Liver (tissue), 9 donors: ENCODE results near the gene CELF2. TPM values are rescaled to one million over a fixed set of nuclear protein-coding genes. Genes with fewer than 3 reads are reported as not detected.

Source experiments
- DNase-seq: peaks from one replicate; pipeline ENCODE4 v3.0.0-alpha.2; 2017; ENCODE audit warnings: low spot score
- H3K27ac ChIP-seq, 2 donors: one replicate each; pipeline ENCODE4 v1.7.0; 2013; ENCODE audit warnings: inconsistent platforms in 2 of 2, low read length in 2 of 2, control low read depth in 1 of 2, low read depth in 1 of 2, mild to moderate bottlenecking in 1 of 2
- H3K27me3 ChIP-seq, 4 donors: one replicate each; pipeline versions ENCODE4 v1.6.1 to v1.7.0; 2013; ENCODE audit warnings: low read length in 3 of 4, inconsistent platforms in 1 of 4, mild to moderate bottlenecking in 1 of 4, moderate library complexity in 1 of 4; ENCODE audit not compliant: control insufficient read depth in 4 of 4, insufficient read depth in 4 of 4
- H3K36me3 ChIP-seq, 4 donors: one replicate each; pipeline versions ENCODE4 v1.6.1 to v1.7.0; 2013; ENCODE audit warnings: low read length in 3 of 4, mild to moderate bottlenecking in 3 of 4, low read depth in 1 of 4, moderate library complexity in 1 of 4; ENCODE audit not compliant: control insufficient read depth in 4 of 4, insufficient read depth in 3 of 4
- H3K4me1 ChIP-seq, 4 donors: one replicate each; pipeline versions ENCODE4 v1.6.1 to v1.7.0; 2013; ENCODE audit warnings: low read length in 3 of 4, mild to moderate bottlenecking in 3 of 4, moderate library complexity in 1 of 4; ENCODE audit not compliant: control insufficient read depth in 4 of 4, insufficient read depth in 4 of 4
- H3K4me3 ChIP-seq, 3 donors: one replicate each; pipeline versions ENCODE4 v1.6.1 to v1.7.0; 2013; ENCODE audit warnings: low read length in 3 of 3, control low read depth in 1 of 3, low read depth in 1 of 3, mild to moderate bottlenecking in 1 of 3
- H3K9ac ChIP-seq, 2 donors: one replicate each; pipeline ENCODE4 v1.7.0; 2013; ENCODE audit warnings: low read length in 2 of 2, mild to moderate bottlenecking in 2 of 2, moderate library complexity in 2 of 2, control low read depth in 1 of 2, low read depth in 1 of 2
- H3K9me3 ChIP-seq, 4 donors: one replicate each; pipeline versions ENCODE4 v1.6.1 to v1.7.0; 2013; ENCODE audit warnings: low read length in 3 of 4; ENCODE audit not compliant: control insufficient read depth in 4 of 4
- CTCF ChIP-seq: fragments of 150-350 bp; IDR thresholded peaks from 2 replicates; pipeline ENCODE4 v1.5.1; 2017; ENCODE audit warnings: improper control_type of control experiment, low read depth, low read length; ENCODE audit not compliant: missing input control
- EGR1 ChIP-seq, 2 donors: IDR thresholded peaks; 2 replicates each; pipeline ENCODE4 v1.6.1; 2016 to 2018; ENCODE audit warnings: antibody characterized with exemption in 2 of 2, low read depth in 2 of 2
- FOXA1 ChIP-seq: IDR thresholded peaks from 2 replicates; pipeline ENCODE4 v1.6.1; 2016; ENCODE audit warnings: antibody characterized with exemption
- FOXA2 ChIP-seq: IDR thresholded peaks from 2 replicates; pipeline ENCODE4 v1.6.1; 2016; ENCODE audit warnings: antibody characterized with exemption
- GABPA ChIP-seq, 2 donors: IDR thresholded peaks in 1 of 2; conservative IDR thresholded peaks in 1 of 2; 2 replicates each; pipeline ENCODE4 v1.6.1; 2016; ENCODE audit warnings: antibody characterized with exemption in 2 of 2, mild to moderate bottlenecking in 1 of 2, moderate library complexity in 1 of 2
- HNF4A ChIP-seq, 2 donors: conservative IDR thresholded peaks; 2 replicates each; pipeline ENCODE4 v1.6.1; 2016; ENCODE audit warnings: antibody characterized with exemption in 2 of 2, mild to moderate bottlenecking in 2 of 2
- HNF4G ChIP-seq: IDR thresholded peaks from 2 replicates; pipeline ENCODE4 v1.6.1; 2016; ENCODE audit warnings: antibody characterized with exemption
- JUND ChIP-seq, 2 donors: IDR thresholded peaks; 2 replicates each; pipeline ENCODE4 v1.6.1; 2016; ENCODE audit warnings: antibody characterized with exemption in 2 of 2
- NR2F2 ChIP-seq: IDR thresholded peaks from 2 replicates; pipeline ENCODE4 v1.6.1; 2016; ENCODE audit warnings: antibody characterized with exemption
- RAD21 ChIP-seq, 2 donors: IDR thresholded peaks; 2 replicates each; pipeline ENCODE4 v1.6.1; 2016; ENCODE audit warnings: antibody characterized with exemption in 2 of 2, mild to moderate bottlenecking in 2 of 2
- REST ChIP-seq: IDR thresholded peaks from 2 replicates; pipeline ENCODE4 v1.6.1; 2016; ENCODE audit warnings: antibody characterized with exemption, mild to moderate bottlenecking
- RXRA ChIP-seq, 2 donors: IDR thresholded peaks; 2 replicates each; pipeline ENCODE4 v1.6.1; 2017 to 2018; ENCODE audit warnings: antibody characterized with exemption in 2 of 2, mild to moderate bottlenecking in 1 of 2
- TAF1 ChIP-seq: conservative IDR thresholded peaks from 2 replicates; pipeline ENCODE4 v1.6.1; 2016; ENCODE audit warnings: antibody characterized with exemption, mild to moderate bottlenecking
- YY1 ChIP-seq: IDR thresholded peaks from 2 replicates; pipeline ENCODE4 v1.6.1; 2016; ENCODE audit warnings: antibody characterized with exemption, mild to moderate bottlenecking
- WGBS: extraction: QIAGEN DNeasy Blood & Tissue Kit; methylation state at CpG from one replicate; pipeline ENCODE4 v1.1.7; 2013; 5-methylcytosine and 5-hydroxymethylcytosine counted together
- polyA plus RNA-seq, 2 donors: library from polyadenylated mRNA; stranded (reverse) in 1 of 2; unstranded in 1 of 2; fragments of 200-250 nt in 1 of 2; fragments of >200 nt in 1 of 2; fragmentation: Nextera tagmentation in 1 of 2; extraction: Ambion mirVana in 1 of 2; gene quantifications; one replicate each; pipeline versions ENCODE4 v1.2.1 to v1.2.3, GENCODE V29; 2013 to 2015
- total RNA-seq, 2 donors: library from RNA; depleted of rRNA; stranded (reverse); fragments of >200 nt; gene quantifications; one replicate each; pipeline ENCODE4 v1.2.3, GENCODE V29; 2014
- TF ChIP-seq, protein P1 (sequence below): IDR thresholded peaks from 2 replicates; pipeline ENCODE4 v1.6.1; 2016; ENCODE audit warnings: antibody characterized with exemption
- TF ChIP-seq, protein P2 (sequence below): IDR thresholded peaks from 2 replicates; pipeline ENCODE4 v1.6.1; 2016; ENCODE audit warnings: antibody characterized with exemption
- donor health status: healthy.
- donor health status: healthy.
- donor health status: healthy.
- donor health status: healthy.
- donor health status: healthy.

Gene CELF2
- total and polyA plus RNA-seq, 4 donors = 1.4 to 8.5 (median 5.6) TPM

GRCh38 chr10:10986606-10987005 is 31.1 kb upstream of the CELF2 start (continued):
- TF ChIP-seq NR2F2 = no peak
- no peak for TF ChIP-seq HNF4G
- TF ChIP-seq TAF1 = no peak
- TF ChIP-seq, protein P1, sequence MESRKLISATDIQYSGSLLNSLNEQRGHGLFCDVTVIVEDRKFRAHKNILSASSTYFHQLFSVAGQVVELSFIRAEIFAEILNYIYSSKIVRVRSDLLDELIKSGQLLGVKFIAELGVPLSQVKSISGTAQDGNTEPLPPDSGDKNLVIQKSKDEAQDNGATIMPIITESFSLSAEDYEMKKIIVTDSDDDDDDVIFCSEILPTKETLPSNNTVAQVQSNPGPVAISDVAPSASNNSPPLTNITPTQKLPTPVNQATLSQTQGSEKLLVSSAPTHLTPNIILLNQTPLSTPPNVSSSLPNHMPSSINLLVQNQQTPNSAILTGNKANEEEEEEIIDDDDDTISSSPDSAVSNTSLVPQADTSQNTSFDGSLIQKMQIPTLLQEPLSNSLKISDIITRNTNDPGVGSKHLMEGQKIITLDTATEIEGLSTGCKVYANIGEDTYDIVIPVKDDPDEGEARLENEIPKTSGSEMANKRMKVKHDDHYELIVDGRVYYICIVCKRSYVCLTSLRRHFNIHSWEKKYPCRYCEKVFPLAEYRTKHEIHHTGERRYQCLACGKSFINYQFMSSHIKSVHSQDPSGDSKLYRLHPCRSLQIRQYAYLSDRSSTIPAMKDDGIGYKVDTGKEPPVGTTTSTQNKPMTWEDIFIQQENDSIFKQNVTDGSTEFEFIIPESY = no peak
- TF ChIP-seq FOXA2 = no peak
- TF ChIP-seq, protein P2, sequence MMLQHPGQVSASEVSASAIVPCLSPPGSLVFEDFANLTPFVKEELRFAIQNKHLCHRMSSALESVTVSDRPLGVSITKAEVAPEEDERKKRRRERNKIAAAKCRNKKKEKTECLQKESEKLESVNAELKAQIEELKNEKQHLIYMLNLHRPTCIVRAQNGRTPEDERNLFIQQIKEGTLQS = no peak

GRCh38 chr10:10987111-10987510 is 30.6 kb upstream of the CELF2 start:
- no peak overlapping the region for H3K9ac ChIP-seq
- no peak for TF ChIP-seq REST
- TF ChIP-seq, protein P2 = no peak
- TF ChIP-seq RXRA (IDR thresholded peaks at IDR 0.05) = no peak
- TF ChIP-seq FOXA2 = no peak
- TF ChIP-seq RAD21 (IDR thresholded peaks at IDR 0.05) = no peak
- no peak for TF ChIP-seq HNF4A (conservative IDR thresholded peaks at IDR 0.05)
- no peak for TF ChIP-seq HNF4G
- H3K4me1 ChIP-seq = no peaks in the 10 kb centered on the region
- H3K4me3 ChIP-seq = no peak overlapping the region
- H3K27me3 ChIP-seq = no peaks in the 10 kb centered on the region
- H3K36me3 ChIP-seq = no peaks in the 10 kb centered on the region
- no peak for DNase-seq
- H3K27ac ChIP-seq = no peak overlapping the region
- WGBS = 79% methylated on average over 6 of the region's 6 CpGs
- no peaks in the 10 kb centered on the region for H3K9me3 ChIP-seq

- no peak overlapping the region for H3K4me3 ChIP-seq
Measured at GRCh38 chr10:10989669-10990068, 28.0 kb upstream of the CELF2 start.

More at GRCh38 chr10:10989669-10990068, 28.0 kb upstream of the CELF2 start:
- no peak overlapping the region for H3K27ac ChIP-seq
- no peaks in the 10 kb centered on the region for H3K36me3 ChIP-seq
- H3K27me3 ChIP-seq = no peaks in the 10 kb centered on the region
- DNase-seq = no peak
- no peaks in the 10 kb centered on the region for H3K4me1 ChIP-seq
- TF ChIP-seq HNF4G (no peak), RAD21 (IDR thresholded peaks at IDR 0.05) (no peak), FOXA2 (no peak), JUND (IDR thresholded peaks at IDR 0.05) (no peak), EGR1 (IDR thresholded peaks at IDR 0.05; ENCODE audit: low read depth in 2 of 2) (no peak), FOXA1 (no peak), YY1 (no peak), CTCF (no peak), GABPA (IDR thresholded peaks at IDR 0.05 in 1 of 2, conservative IDR thresholded peaks at IDR 0.05 in 1 of 2) (no peak), REST (no peak)
- TF ChIP-seq, protein P2 = no peak
- H3K9me3 ChIP-seq = no peaks in the 10 kb centered on the region
- no peak overlapping the region for H3K9ac ChIP-seq
